Kidney (tissue), 14 donors: Measurements from ENCODE around the gene CKS1B. TPM values are rescaled to one million over a fixed set of nuclear protein-coding genes. Genes with fewer than 3 reads are reported as not detected.

Source experiments
- DNase-seq, 5 donors: peaks; one replicate each; pipeline ENCODE4 v3.0.0-alpha.2; 2013 to 2020
- FAIRE-seq: peaks from 2 replicates; lab custom pipeline; 2012; peaks lifted over from hg19 to GRCh38; lab: Jason Lieb, UNC
- H3K27ac ChIP-seq, 2 donors: one replicate each; pipeline ENCODE4 v1.7.0; 2013; ENCODE audit warnings: low read depth in 2 of 2, low read length in 2 of 2, inconsistent platforms in 1 of 2
- H3K27me3 ChIP-seq: one replicate; pipeline ENCODE4 v1.7.1; 2013; ENCODE audit warnings: low read length, inconsistent platforms; ENCODE audit not compliant: control insufficient read depth, insufficient read depth
- H3K36me3 ChIP-seq, 3 donors: one replicate each; pipeline versions ENCODE4 v1.7.0 to v1.7.1; 2013; ENCODE audit warnings: low read length in 3 of 3, control low read depth in 1 of 3, inconsistent platforms in 1 of 3; ENCODE audit not compliant: insufficient read depth in 3 of 3, control insufficient read depth in 2 of 3
- H3K4me1 ChIP-seq, 3 donors: one replicate each; pipeline versions ENCODE4 v1.7.0 to v1.7.1; 2013; ENCODE audit warnings: low read length in 3 of 3, inconsistent platforms in 1 of 3, low read depth in 1 of 3; ENCODE audit not compliant: control insufficient read depth in 2 of 3, insufficient read depth in 2 of 3
- H3K4me3 ChIP-seq, 3 donors: one replicate each; pipeline versions ENCODE4 v1.7.0 to v1.8.1; 2013; ENCODE audit warnings: low read length in 3 of 3, control low read depth in 1 of 3, inconsistent platforms in 1 of 3
- H3K9ac ChIP-seq, 3 donors: one replicate each; pipeline versions ENCODE4 v1.7.0 to v1.7.1; 2013; ENCODE audit warnings: low read length in 3 of 3, control low read depth in 1 of 3, inconsistent platforms in 1 of 3
- H3K9me3 ChIP-seq, 3 donors: one replicate each; pipeline versions ENCODE4 v1.7.0 to v1.7.1; 2013; ENCODE audit warnings: low read length in 3 of 3, control low read depth in 1 of 3, inconsistent platforms in 1 of 3; ENCODE audit not compliant: control insufficient read depth in 2 of 3, insufficient read depth in 1 of 3
- CTCF ChIP-seq: IDR thresholded peaks from 3 replicates; pipeline ENCODE4 v1.5.1; 2012; ENCODE audit warnings: mild to moderate bottlenecking, moderate library complexity, borderline replicate concordance; ENCODE audit not compliant: insufficient read depth; ENCODE audit errors: extremely low read depth
- intact Hi-C: fragments of 100-400 bp; cut with DNase I; formaldehyde crosslinking; loops from one replicate; pipeline ENCODE4 v1.11.1; 2022
- polyA plus RNA-seq: library from polyadenylated mRNA; stranded (reverse); fragments of 350-450 nt; fragmentation: Illumina TruSeq; extraction: RNeasy Lipid Tissue Mini Kit (QIAGEN cat#74804); gene quantifications from one replicate; pipeline ENCODE4 v1.2.3, GENCODE V29; 2014; ENCODE audit warnings: low read depth, low replicate concordance; ENCODE audit not compliant: insufficient read depth
- total RNA-seq: library from RNA; stranded (reverse); fragmentation: NEBNext Ultra II Directional; extraction: Animal tissue kit (Norgen Biotek cat#: 25700); gene quantifications from one replicate; pipeline ENCODE4 v1.2.1, GENCODE V29; 2021
- donor health status: control.
- donor health status: control.
- donor health status: control.
- donor health status: control.
- donor health status: control.
- donor health status: DM: yes; HTN: yes; CAD: no.
- donor health status: Normal renal cell carcinoma (clear cell type).

Gene CKS1B
- total and polyA plus RNA-seq, 2 donors from 2014 or later: 23.1 to 43.1 TPM

GRCh38 chr1:155007251-155007828, 32.9 kb downstream of the CKS1B start:
- peak in 1 of 5 donors; percentile 76 for DNase-seq

GRCh38 chr1:155008015-155008941, 33.8 kb downstream of the CKS1B start:
- no peaks in the 10 kb centered on the region for H3K36me3 ChIP-seq
- intact Hi-C loops: no loop called here
- peak; percentile 25 to 78 (median 52) for DNase-seq
- H3K4me1 ChIP-seq: peaks cover 2 to 57% (median 36%) of the 10 kb centered on the region in 3 donors
- H3K27me3 ChIP-seq: no peaks in the 10 kb centered on the region
- no peaks in the 10 kb centered on the region for H3K9me3 ChIP-seq
- peak overlapping the region in 1 of 3 donors; percentile 55 for H3K9ac ChIP-seq
- H3K4me3 ChIP-seq: no peak overlapping the region
- FAIRE-seq: no peak
- TF ChIP-seq CTCF: no peak
- peak overlapping the region; percentile 41 for H3K27ac ChIP-seq

More at GRCh38 chr1:155007251-155007828, 32.9 kb downstream of the CKS1B start:
- Histone ChIP-seq H3K36me3 (no peaks in the 10 kb centered on the region), H3K9ac (peak overlapping the region in 1 of 3 donors; percentile 61), H3K4me3 (no peak overlapping the region), H3K27ac (peak overlapping the region; percentile 41 to 57), H3K9me3 (no peaks in the 10 kb centered on the region), H3K4me1 (peaks cover 2 to 49% (median 32%) of the 10 kb centered on the region in 3 donors), H3K27me3 (no peaks in the 10 kb centered on the region)
- intact Hi-C loops: no loop called here
- no peak for TF ChIP-seq CTCF
- no peak for FAIRE-seq

- Histone ChIP-seq H3K4me3 (no peak overlapping the region), H3K4me1 (peaks cover under 1 to 58% (median 33%) of the 10 kb centered on the region in 3 donors), H3K27ac (peak overlapping the region; percentile 35 to 41), H3K27me3 (no peaks in the 10 kb centered on the region), H3K36me3 (no peaks in the 10 kb centered on the region), H3K9me3 (no peaks in the 10 kb centered on the region), H3K9ac (no peak overlapping the region)
- DNase-seq (peak; percentile 21 to 70 (median 49)), FAIRE-seq (no peak)
- no peak for TF ChIP-seq CTCF
- intact Hi-C loops: no loop called here
Measured at GRCh38 chr1:155009221-155009711, 34.8 kb downstream of the CKS1B start.
